ENCODE results near the gene GLYATL1.
"Not testable (repeated sequence)": the region's sequence is repeated elsewhere in the genome, so short reads cannot be mapped to it uniquely, and the experiment has no call there.

DNA sequence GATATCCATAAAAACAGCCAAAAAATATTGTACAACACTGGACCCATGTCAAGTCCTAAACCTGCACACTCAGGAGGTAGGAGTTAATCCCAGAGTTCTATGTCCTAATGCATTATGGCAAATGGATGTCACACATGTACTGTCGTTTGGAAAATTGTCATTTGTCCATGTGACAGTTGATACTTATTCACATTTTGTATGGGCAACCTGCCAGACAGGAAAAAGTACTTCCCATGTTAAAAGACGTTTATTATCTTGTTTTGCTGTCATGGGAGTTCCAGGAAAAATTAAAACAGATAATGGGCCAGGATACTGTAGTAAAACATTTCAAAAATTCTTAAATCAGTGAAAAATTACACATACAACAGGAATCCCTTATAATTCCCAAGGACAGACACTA lies 62.7 kb downstream of the GLYATL1 start:
- TF ChIP-seq, protein P1, sequence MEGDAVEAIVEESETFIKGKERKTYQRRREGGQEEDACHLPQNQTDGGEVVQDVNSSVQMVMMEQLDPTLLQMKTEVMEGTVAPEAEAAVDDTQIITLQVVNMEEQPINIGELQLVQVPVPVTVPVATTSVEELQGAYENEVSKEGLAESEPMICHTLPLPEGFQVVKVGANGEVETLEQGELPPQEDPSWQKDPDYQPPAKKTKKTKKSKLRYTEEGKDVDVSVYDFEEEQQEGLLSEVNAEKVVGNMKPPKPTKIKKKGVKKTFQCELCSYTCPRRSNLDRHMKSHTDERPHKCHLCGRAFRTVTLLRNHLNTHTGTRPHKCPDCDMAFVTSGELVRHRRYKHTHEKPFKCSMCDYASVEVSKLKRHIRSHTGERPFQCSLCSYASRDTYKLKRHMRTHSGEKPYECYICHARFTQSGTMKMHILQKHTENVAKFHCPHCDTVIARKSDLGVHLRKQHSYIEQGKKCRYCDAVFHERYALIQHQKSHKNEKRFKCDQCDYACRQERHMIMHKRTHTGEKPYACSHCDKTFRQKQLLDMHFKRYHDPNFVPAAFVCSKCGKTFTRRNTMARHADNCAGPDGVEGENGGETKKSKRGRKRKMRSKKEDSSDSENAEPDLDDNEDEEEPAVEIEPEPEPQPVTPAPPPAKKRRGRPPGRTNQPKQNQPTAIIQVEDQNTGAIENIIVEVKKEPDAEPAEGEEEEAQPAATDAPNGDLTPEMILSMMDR (IDR thresholded peaks at IDR 0.05), result not testable (repeated sequence)
- not testable (repeated sequence) for TF ChIP-seq POLR2A (IDR thresholded peaks at IDR 0.05)
